ENCODE measurements around the gene CYB5R4.

- TF ChIP-seq EZH2 (IDR thresholded peaks at IDR 0.05; ENCODE audit: insufficient read depth, poor library complexity, severe bottlenecking): no peak
- no peak for TF ChIP-seq EZH2phosphoT487 (IDR thresholded peaks at IDR 0.05; ENCODE audit: insufficient read depth, low read depth)
Observed at GRCh38 chr6:83822629-83823169, 36.8 kb upstream of the CYB5R4 start.
